Thoracic aorta (tissue), 2 donors: ENCODE measurements around the gene SNX25. TPM values are rescaled to one million over a fixed set of nuclear protein-coding genes. Genes with fewer than 3 reads are reported as not detected.

Experiments
- ATAC-seq: fragments of 150-250 bp; one replicate; pipeline ENCODE4 v1.8.0; 2017; ENCODE audit warnings: low read depth; ENCODE audit not compliant: insufficient number of reproducible peaks, low FRiP score
- DNase-seq: peaks from one replicate; pipeline ENCODE4 v3.0.0-alpha.2; 2020; ENCODE audit warnings: low spot score
- H3K27ac ChIP-seq, 2 donors: fragments of 200-600 bp; sonication (generic); 1 replicate in 1 of 2; 2 replicates in 1 of 2; pipeline ENCODE4 v1.5.1; 2016; ENCODE audit warnings: mild to moderate bottlenecking in 2 of 2, moderate library complexity in 2 of 2
- H3K27me3 ChIP-seq: fragments of 200-600 bp; sonication (generic); replicated peaks from 2 replicates; pipeline ENCODE4 v1.6.0; 2016; ENCODE audit warnings: mild to moderate bottlenecking; ENCODE audit not compliant: insufficient read depth
- H3K36me3 ChIP-seq: fragments of 200-600 bp; sonication (generic); one replicate; pipeline ENCODE4 v1.5.1; 2016
- H3K4me1 ChIP-seq, 2 donors: fragments of 200-600 bp; sonication (generic); 1 replicate in 1 of 2; 2 replicates in 1 of 2; pipeline versions ENCODE4 v1.5.1 to v1.6.0; 2016; ENCODE audit warnings: low read depth in 2 of 2, mild to moderate bottlenecking in 1 of 2; ENCODE audit not compliant: control insufficient read depth in 1 of 2
- H3K4me3 ChIP-seq: fragments of 200-600 bp; sonication (generic); 2 replicates; pipeline ENCODE4 v1.5.1; 2016; ENCODE audit warnings: mild to moderate bottlenecking
- H3K9me3 ChIP-seq: fragments of 200-600 bp; sonication (generic); 2 replicates; pipeline ENCODE4 v1.5.1; 2016
- CTCF ChIP-seq: fragments of 200-600 bp; sonication (generic); IDR thresholded peaks from one replicate; pipeline ENCODE4 v1.5.1; 2019; ENCODE audit warnings: antibody characterized with exemption
- total RNA-seq, 2 donors: library from RNA; depleted of rRNA; stranded (reverse); fragments of >200 nt; gene quantifications; one replicate each; pipeline versions ENCODE4 v1.1.0 to v1.2.3, GENCODE V29; 2016

The SNX25 gene
- total RNA-seq, 2 donors from 2014 or later: 31.3 to 38.0 TPM

- DNase-seq (no peak), ATAC-seq (no peak)
- Histone ChIP-seq H3K36me3 (no peaks in the 10 kb centered on the region), H3K9me3 (no peaks in the 10 kb centered on the region), H3K4me1 (no peaks in the 10 kb centered on the region), H3K27me3 (no peaks in the 10 kb centered on the region), H3K4me3 (no peak overlapping the region), H3K27ac (no peak overlapping the region)
- TF ChIP-seq CTCF: no peak
Observed at GRCh38 chr4:185370268-185370949, 161.0 kb downstream of the SNX25 start.

GRCh38 chr4:185371702-185372101, 162.3 kb downstream of the SNX25 start:
- Histone ChIP-seq H3K27ac (no peak overlapping the region), H3K4me3 (no peak overlapping the region), H3K4me1 (no peaks in the 10 kb centered on the region), H3K9me3 (no peaks in the 10 kb centered on the region), H3K36me3 (no peaks in the 10 kb centered on the region), H3K27me3 (no peaks in the 10 kb centered on the region)
- no peak for TF ChIP-seq CTCF
- DNase-seq (no peak), ATAC-seq (no peak)

DNA sequence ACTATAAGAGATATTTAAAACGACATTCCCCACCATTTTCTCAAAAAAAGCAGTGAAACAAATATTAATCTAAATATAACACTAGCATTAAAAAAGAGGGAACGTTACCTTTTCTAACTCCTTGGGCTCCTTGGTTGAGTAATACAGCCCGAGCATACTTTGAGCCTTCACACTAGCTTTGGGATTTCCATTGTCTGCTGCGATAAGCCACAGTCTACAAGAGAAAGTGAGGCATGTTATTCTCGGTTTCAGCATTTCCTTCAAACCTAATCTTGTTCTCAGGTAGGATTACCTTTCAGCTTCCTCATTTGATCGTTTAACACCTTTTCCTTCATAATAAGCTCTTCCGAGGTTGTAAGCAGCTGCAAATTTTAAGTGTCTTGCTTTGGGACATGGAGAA, 164.6 kb downstream of the SNX25 start:
- H3K27ac ChIP-seq: no peak overlapping the region
- no peaks in the 10 kb centered on the region for H3K9me3 ChIP-seq
- no peaks in the 10 kb centered on the region for H3K4me1 ChIP-seq
- ATAC-seq (no peak), DNase-seq (no peak)
- H3K4me3 ChIP-seq: no peak overlapping the region
- no peaks in the 10 kb centered on the region for H3K27me3 ChIP-seq
- H3K36me3 ChIP-seq: peaks cover 5% of the 10 kb centered on the region
- TF ChIP-seq CTCF: no peak

- Histone ChIP-seq H3K27me3 (no peaks in the 10 kb centered on the region), H3K36me3 (peaks cover 5% of the 10 kb centered on the region), H3K9me3 (no peaks in the 10 kb centered on the region), H3K27ac (no peak overlapping the region), H3K4me3 (no peak overlapping the region), H3K4me1 (no peaks in the 10 kb centered on the region)
- no peak for TF ChIP-seq CTCF
- no peak for DNase-seq
- ATAC-seq: no peak
Observed at GRCh38 chr4:185374573-185374972, 165.2 kb downstream of the SNX25 start.

DNA sequence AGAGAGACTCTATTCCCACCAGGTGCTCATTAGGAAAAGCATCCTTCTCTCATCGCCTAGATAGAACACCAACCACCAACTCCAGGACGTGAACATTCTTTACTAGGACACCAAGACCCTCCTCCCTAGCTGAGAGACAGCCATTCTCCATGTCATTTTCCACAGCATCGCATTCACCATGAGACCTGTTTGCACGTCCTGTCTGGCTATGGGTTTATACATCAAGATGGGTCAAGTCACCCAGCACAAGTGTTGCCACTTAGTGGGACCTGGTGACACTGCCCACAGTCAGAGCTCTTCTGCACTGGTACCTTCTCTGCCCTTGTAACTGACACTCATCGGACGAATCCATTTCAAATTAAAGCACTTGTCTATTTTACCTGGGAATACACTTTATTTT, 168.9 kb downstream of the SNX25 start:
- H3K27ac ChIP-seq: no peak overlapping the region
- no peaks in the 10 kb centered on the region for H3K9me3 ChIP-seq
- no peaks in the 10 kb centered on the region for H3K4me1 ChIP-seq
- no peaks in the 10 kb centered on the region for H3K27me3 ChIP-seq
- H3K36me3 ChIP-seq: peaks cover 5% of the 10 kb centered on the region
- TF ChIP-seq CTCF: no peak
- ATAC-seq: no peak
- DNase-seq: no peak
- no peak overlapping the region for H3K4me3 ChIP-seq
